SU-DHL-6 (cell line): ENCODE data around the gene ADA.
A peak's percentile ranks its signal among the peaks of the same experiment; 100 is the strongest.
"Not testable (repeated sequence)": the region's sequence is repeated elsewhere in the genome, so short reads cannot be mapped to it uniquely, and the experiment has no call there.

Experiments
- H2AFZ ChIP-seq: fragments of 200-600 bp; sonication (generic); 2 replicates; pipeline ENCODE4 v1.6.1; 2014; ENCODE audit warnings: low read depth, mild to moderate bottlenecking, moderate library complexity, mixed read lengths, antibody characterized with exemption, low read length; ENCODE audit not compliant: severe bottlenecking
- H3F3A ChIP-seq: fragments of 200-600 bp; shearing (Covaris generic); 2 replicates; pipeline ENCODE4 v1.6.0; 2016; ENCODE audit warnings: antibody characterized with exemption, mild to moderate bottlenecking; ENCODE audit not compliant: insufficient read depth
- H3K27ac ChIP-seq: fragments of 200-600 bp; sonication (generic); 2 replicates; pipeline ENCODE4 v1.5.1; 2016; ENCODE audit warnings: low read depth, mild to moderate bottlenecking, low read length, moderate library complexity, mixed read lengths
- H3K27me3 ChIP-seq: fragments of 200-600 bp; sonication (generic), shearing (Covaris generic); 2 replicates; pipeline ENCODE4 v1.6.0; 2014; ENCODE audit warnings: mild to moderate bottlenecking, low read length
- H3K36me3 ChIP-seq: fragments of 200-600 bp; sonication (generic); 2 replicates; pipeline ENCODE4 v1.6.1; 2014; ENCODE audit warnings: mild to moderate bottlenecking, low read length, mixed read lengths
- H3K4me2 ChIP-seq: fragments of 300-600, 200-600 bp; shearing (Covaris generic), sonication (generic); 2 replicates; pipeline ENCODE4 v1.6.0; 2014; ENCODE audit warnings: low read length, low read depth, mild to moderate bottlenecking; ENCODE audit not compliant: poor library complexity, severe bottlenecking
- H3K4me3 ChIP-seq: fragments of 200-600 bp; sonication (generic); 2 replicates; pipeline ENCODE4 v1.5.1; 2014; ENCODE audit warnings: antibody characterized with exemption, low read length, mild to moderate bottlenecking, mixed read lengths; ENCODE audit not compliant: insufficient read depth, poor library complexity, severe bottlenecking
- H3K79me2 ChIP-seq: fragments of 200-600 bp; sonication (generic); 2 replicates; pipeline ENCODE4 v1.6.1; 2014; ENCODE audit warnings: mild to moderate bottlenecking, low read length, moderate library complexity; ENCODE audit not compliant: insufficient read depth
- H3K9ac ChIP-seq: fragments of 200-600 bp; sonication (generic); 2 replicates; pipeline ENCODE4 v1.7.0; 2014; ENCODE audit warnings: mild to moderate bottlenecking, low read length
- H3K9me2 ChIP-seq: fragments of 200-600 bp; sonication (generic); replicated peaks from 2 replicates; pipeline ENCODE4 v1.6.1; 2014; ENCODE audit warnings: low read length; ENCODE audit not compliant: insufficient read depth
- H3K9me3 ChIP-seq: fragments of 200-600 bp; sonication (generic); 2 replicates; pipeline ENCODE4 v1.6.1; 2014; ENCODE audit warnings: low read length, mixed read lengths; ENCODE audit not compliant: insufficient read depth
- H4K20me1 ChIP-seq: fragments of 200-600 bp; sonication (generic); 2 replicates; pipeline ENCODE4 v1.6.1; 2014; ENCODE audit warnings: low read depth, mild to moderate bottlenecking, antibody characterized with exemption, low read length, moderate library complexity, mixed read lengths
- EZH2phosphoT487 ChIP-seq: fragments of 200-600 bp; sonication (generic), shearing (Covaris generic); conservative IDR thresholded peaks from 2 replicates; pipeline ENCODE4 v1.6.1; 2018; ENCODE audit warnings: mild to moderate bottlenecking, antibody characterized with exemption, low read length, moderate library complexity, mixed read lengths
- TF ChIP-seq, protein P1 (sequence below): fragments of 200-600 bp; sonication (generic); IDR thresholded peaks from one replicate; pipeline ENCODE4 v1.5.1; 2017; ENCODE audit warnings: antibody characterized with exemption, mild to moderate bottlenecking, low read length, moderate library complexity; ENCODE audit not compliant: insufficient read depth, poor library complexity, severe bottlenecking

Gene ADA

DNA sequence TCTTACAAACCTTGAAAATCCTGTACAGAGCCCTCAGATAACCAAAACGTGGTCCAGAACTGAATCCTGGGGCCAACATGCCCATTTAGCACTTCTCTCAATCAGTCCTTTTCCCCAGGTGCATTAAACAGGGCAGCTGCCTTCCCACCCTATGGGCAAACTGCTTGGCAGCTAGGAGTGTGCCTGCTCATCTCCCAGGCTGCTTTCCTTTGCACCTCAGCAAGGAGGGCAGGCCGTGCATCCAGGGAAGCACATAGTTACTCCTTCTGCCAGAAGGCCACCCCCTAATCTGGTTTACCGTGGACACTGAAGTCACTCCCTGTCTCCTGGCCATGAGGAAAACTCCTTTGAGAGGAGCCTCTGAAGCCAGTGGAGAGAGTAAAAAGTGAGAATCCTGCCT is 59.1 kb downstream of the ADA start:
- Histone ChIP-seq H3K27ac (peak overlapping the region; percentile 48), H2AFZ (no peak overlapping the region), H3K27me3 (no peaks in the 10 kb centered on the region), H3K79me2 (peaks cover 24% of the 10 kb centered on the region), H3K9me2 (no peaks in the 10 kb centered on the region), H4K20me1 (no peaks in the 10 kb centered on the region), H3F3A (peaks cover 25% of the 10 kb centered on the region), H3K9ac (no peak overlapping the region), H3K4me2 (no peak overlapping the region), H3K36me3 (peaks cover 3% of the 10 kb centered on the region), H3K4me3 (no peak overlapping the region), H3K9me3 (no peaks in the 10 kb centered on the region)
- TF ChIP-seq EZH2phosphoT487, result no peak
- TF ChIP-seq, protein P1, sequence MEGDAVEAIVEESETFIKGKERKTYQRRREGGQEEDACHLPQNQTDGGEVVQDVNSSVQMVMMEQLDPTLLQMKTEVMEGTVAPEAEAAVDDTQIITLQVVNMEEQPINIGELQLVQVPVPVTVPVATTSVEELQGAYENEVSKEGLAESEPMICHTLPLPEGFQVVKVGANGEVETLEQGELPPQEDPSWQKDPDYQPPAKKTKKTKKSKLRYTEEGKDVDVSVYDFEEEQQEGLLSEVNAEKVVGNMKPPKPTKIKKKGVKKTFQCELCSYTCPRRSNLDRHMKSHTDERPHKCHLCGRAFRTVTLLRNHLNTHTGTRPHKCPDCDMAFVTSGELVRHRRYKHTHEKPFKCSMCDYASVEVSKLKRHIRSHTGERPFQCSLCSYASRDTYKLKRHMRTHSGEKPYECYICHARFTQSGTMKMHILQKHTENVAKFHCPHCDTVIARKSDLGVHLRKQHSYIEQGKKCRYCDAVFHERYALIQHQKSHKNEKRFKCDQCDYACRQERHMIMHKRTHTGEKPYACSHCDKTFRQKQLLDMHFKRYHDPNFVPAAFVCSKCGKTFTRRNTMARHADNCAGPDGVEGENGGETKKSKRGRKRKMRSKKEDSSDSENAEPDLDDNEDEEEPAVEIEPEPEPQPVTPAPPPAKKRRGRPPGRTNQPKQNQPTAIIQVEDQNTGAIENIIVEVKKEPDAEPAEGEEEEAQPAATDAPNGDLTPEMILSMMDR, result no peak

DNA sequence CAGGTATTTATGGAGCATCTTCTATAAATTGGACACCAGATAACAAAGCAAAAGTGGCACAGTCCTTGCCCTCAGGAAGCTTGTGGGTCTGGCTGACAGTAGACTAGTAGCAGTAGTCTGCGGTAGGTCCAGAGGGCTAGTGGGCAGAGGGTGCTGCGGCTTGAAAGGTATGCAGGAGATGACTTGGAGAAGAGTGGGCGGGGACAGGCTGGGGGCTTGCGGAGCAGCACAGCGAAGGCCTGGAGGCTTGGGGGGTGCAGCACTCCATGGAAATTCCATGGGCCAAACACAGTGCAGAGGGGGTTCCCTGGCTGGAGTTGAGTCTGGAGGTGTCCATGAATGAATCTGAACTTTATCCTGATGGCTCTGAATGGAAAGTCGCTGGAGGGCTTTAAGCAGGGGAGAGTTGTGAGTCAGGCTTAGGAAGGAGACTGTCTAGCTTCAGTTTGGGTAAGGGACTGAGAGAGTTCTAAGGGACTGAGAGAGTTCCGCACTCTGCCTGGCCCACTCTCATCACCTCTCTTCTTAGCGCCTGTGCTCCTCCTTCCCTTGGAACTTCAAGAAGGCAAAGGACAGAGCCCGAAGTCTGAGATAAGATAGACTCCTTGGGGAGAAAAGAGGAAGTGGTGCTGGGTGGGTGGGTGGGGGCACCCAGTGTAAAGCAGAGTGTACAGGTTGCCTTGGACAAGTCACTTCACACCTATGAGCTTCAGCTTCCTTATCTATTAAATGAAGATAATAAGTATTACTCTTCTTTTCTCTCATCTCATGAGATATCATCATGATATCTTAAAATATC is 60.3 kb downstream of the ADA start:
- Histone ChIP-seq H3F3A (peaks cover 35% of the 10 kb centered on the region), H3K9me3 (no peaks in the 10 kb centered on the region), H3K9ac (no peak overlapping the region; the same call in 1 of the 2 replicates), H3K36me3 (peaks cover 3% of the 10 kb centered on the region), H3K27ac (peak overlapping the region; percentile 48), H3K4me2 (peak overlapping the region; percentile 18), H2AFZ (no peak overlapping the region), H3K27me3 (no peaks in the 10 kb centered on the region), H3K9me2 (no peaks in the 10 kb centered on the region), H4K20me1 (no peaks in the 10 kb centered on the region), H3K4me3 (no peak overlapping the region), H3K79me2 (peaks cover 24% of the 10 kb centered on the region)
- no peak for TF ChIP-seq EZH2phosphoT487
- TF ChIP-seq, protein P1, result no peak

DNA sequence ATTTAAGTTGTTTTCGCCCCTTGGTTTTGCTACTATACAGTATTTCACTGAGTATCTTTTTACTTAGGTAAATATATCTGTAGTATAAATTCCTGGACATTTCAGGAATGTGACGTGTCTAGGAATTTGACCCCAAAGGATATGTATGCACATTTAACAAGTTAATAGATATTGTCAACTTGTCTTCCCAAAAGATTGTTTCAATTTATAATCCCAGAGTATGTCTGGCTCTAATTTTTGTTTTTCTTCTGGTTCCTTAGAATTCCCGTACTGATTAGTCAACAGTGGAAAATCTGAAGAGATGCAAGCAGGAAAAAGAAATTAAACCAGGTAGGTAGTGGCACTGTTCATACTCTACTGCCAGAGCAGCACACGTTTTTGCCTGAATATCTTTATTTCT is 62.0 kb downstream of the ADA start:
- no peaks in the 10 kb centered on the region for H3K9me3 ChIP-seq
- no peaks in the 10 kb centered on the region for H3K27me3 ChIP-seq
- H3K79me2 ChIP-seq, result peaks cover 24% of the 10 kb centered on the region
- no peak overlapping the region for H3K9ac ChIP-seq
- H4K20me1 ChIP-seq, result no peaks in the 10 kb centered on the region
- H2AFZ ChIP-seq, result no peak overlapping the region
- H3K4me2 ChIP-seq, result peak overlapping the region; percentile 3
- peaks cover 52% of the 10 kb centered on the region for H3F3A ChIP-seq
- H3K36me3 ChIP-seq, result peaks cover 3% of the 10 kb centered on the region
- TF ChIP-seq EZH2phosphoT487, result no peak
- TF ChIP-seq, protein P1, result no peak
- H3K9me2 ChIP-seq, result no peaks in the 10 kb centered on the region
- H3K27ac ChIP-seq, result peak overlapping the region; percentile 97; the same call in 1 of the 2 replicates
- no peak overlapping the region for H3K4me3 ChIP-seq

DNA sequence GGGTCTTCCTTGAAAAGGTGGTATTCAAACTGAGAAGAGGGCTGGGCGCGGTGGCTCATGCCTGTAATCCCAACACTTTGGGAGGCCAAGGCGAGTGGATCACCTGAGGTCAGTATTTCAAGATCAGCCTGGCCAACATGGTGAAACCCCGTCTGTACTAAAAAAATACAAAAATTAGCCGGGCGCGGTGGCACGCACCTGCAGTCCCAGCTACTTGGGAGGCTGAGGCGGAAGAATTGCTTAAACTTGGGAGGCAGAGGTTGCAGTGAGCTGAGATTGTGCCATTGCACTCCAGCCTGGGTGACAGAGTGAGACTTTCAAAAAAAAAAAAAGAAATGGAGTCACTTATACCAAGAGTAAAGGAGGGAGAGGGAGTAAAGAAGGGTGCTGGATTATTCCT is 63.2 kb downstream of the ADA start:
- H3K36me3 ChIP-seq, H3K9me3 ChIP-seq, H4K20me1 ChIP-seq, H3K27me3 ChIP-seq, H3K9me2 ChIP-seq, H2AFZ ChIP-seq: not testable (repeated sequence)
- Histone ChIP-seq H3K79me2 (peaks cover 24% of the 10 kb centered on the region; the same call in 1 of the 2 replicates), H3F3A (peaks cover 64% of the 10 kb centered on the region), H3K4me3 (peak overlapping the region; percentile 36), H3K27ac (peak overlapping the region; percentile 97), H3K9ac (peak overlapping the region; percentile 57), H3K4me2 (peak overlapping the region; percentile 74)
